ENCODE data around the gene ST6GALNAC5.

The ST6GALNAC5 gene

DNA sequence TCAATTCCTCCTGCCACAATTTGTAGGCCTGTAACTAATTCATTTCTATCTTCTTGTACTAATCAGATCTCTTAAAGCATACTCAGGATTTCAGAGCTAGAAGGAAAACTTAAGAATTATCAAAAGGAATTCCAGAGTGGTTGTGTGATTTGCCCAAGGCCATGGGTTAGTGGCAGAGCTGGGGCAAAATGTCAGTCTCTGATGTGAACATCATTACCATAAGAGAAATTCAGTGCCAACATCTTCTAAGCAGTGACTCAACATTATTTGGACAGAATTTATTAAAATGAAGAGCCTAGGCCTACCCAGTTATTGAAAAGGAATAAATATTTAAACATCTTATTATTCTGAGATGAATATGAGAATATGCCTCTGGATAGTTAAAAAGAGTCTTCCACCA is 14.5 kb downstream of the ST6GALNAC5 start:
- TF ChIP-seq ZNF274 (IDR thresholded peaks at IDR 0.05; ENCODE audit: low read depth, low read length): no peak
- no peak overlapping the region for H3K4me3 ChIP-seq (ENCODE audit: low read length)

DNA sequence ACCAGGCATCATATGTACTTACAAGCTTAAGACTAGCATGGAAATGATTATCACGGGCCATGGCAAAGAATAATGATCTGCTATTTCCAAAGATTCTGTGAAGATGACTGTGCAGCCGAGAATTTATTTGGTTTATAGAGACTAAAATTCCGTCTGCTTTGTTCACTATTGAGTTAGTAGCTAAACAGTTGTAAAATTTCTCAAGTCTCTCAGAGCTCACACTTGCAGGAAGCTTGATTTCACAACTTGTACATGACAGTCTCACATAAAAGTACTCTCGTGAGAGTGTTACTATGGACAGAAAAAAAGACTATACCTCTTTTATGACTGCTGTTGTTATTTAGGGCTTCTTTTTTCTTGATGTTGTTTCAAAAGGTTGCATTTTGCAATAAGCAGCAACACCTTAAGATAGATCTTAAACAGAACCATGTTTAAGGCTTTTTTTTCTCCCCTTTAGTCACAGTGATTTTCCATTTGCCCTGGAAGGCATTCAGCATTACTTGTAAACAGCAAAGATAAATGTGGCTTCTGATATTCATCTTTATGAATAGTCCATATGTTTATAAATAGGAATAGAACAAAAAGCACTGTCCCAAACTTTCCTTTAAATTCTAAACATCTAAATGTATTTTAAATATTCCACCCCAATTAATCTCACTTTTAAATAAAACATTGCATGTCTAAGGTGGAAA is 24.8 kb downstream of the ST6GALNAC5 start:
- no peak for TF ChIP-seq ZNF274 (IDR thresholded peaks at IDR 0.05; ENCODE audit: low read depth, low read length)
- H3K4me3 ChIP-seq (ENCODE audit: low read length): no peak overlapping the region

DNA sequence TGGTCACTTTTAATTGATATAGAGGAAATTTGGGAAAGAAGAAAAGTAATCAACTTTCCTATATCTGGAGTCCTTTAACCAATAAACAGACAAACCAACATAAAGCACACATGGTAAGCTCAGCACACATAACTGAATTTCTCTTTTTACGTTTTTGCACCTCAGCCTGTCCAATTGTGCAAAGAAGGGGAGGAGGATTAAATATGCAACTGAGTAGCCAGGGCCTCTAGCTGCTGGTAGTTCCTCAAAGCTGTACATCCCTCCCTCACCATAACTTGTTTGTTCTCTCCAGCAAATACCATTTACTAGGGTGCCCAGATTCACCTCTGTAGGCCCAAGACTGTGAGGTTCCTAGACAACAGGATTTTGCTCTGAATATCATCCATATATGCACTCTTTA is 25.4 kb downstream of the ST6GALNAC5 start:
- TF ChIP-seq ZNF274 (IDR thresholded peaks at IDR 0.05; ENCODE audit: low read depth, low read length): no peak
- H3K4me3 ChIP-seq (ENCODE audit: low read length): no peak overlapping the region

DNA sequence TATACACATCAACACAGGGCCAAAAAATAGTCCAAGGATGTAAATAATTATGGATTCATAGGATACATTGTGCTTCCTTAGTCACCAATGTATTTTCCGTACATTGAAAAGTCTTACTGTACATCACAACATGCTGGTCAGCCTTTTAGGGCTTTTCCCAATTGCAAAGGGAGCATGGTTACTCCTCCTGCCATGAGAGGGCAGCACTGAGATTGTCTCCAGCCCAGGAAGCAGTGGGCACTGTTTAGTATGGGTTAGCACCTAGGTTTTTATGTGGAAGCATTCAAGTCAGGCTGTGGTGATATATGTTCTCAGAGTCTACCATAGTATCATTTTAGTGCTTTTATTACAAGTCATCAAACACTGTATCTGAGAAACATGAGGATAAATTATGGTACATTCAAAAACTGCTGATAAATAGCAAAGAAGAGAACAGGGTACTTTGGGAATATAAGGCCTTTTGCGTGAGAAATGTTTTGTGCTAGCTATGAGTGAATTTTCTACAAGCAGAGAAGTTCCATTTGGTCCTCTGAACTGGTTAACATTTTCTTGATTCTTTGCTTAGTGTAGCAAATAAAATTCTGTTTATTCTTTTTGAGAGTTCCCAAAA is 34.0 kb downstream of the ST6GALNAC5 start:
- no peak overlapping the region for H3K4me3 ChIP-seq (ENCODE audit: low read length)
- no peak for TF ChIP-seq ZNF274 (IDR thresholded peaks at IDR 0.05; ENCODE audit: low read depth, low read length)

DNA sequence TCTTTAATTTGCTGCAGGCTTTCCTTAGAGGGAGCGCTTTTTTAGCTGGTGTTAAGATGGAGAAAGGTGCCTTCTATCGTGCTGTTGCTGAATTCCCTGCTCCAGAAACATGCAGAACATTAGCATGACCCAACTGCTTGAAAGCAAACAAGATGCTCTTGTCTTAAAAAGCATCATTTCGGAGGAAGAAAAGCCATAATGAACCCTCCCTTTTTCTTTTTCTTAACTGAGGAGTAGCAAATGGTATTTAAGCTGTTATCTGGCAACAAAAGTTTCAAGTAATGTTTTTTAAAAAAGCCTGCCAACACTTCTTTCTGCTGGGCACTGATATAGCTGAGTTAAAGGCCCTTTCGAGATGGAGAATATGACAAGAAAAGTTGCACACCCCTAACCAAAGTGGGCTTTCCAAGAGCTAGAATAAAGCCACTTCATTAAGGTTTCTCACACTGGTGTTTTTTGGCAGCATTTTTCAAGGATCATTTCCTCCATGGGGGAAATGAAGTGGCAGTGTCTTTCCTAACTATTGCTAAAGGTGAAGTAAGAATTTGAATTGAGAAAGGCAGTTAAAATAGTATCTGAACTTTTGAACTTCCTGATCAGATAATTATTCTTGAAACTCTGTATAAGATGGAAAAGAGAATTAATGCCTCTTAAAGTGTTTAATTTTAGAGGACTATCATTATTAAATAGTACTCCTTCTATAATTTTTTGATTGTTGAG is 38.8 kb downstream of the ST6GALNAC5 start:
- no peak for TF ChIP-seq ZNF274 (IDR thresholded peaks at IDR 0.05; ENCODE audit: low read depth, low read length)
- H3K4me3 ChIP-seq (ENCODE audit: low read length): no peak overlapping the region

DNA sequence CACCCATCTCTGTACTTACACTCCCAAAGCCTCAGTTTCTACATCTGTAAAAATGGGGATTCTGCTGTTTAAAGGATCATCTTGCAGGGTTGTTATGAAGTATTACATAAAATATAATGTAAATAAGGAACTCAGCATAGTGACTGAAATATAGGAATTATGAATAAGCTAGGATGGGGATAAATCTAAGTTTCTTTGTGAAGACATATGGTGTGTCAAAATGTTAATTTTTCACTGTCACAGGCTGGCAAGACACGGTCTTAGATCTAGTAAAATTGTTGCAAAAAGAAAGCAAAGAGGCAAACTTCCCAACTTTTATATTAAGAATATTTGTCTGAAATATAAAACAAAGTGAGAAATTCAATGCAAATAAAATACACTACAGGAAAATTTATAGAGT is 42.0 kb downstream of the ST6GALNAC5 start:
- H3K4me3 ChIP-seq (ENCODE audit: low read length): no peak overlapping the region
- no peak for TF ChIP-seq ZNF274 (IDR thresholded peaks at IDR 0.05; ENCODE audit: low read depth, low read length)

DNA sequence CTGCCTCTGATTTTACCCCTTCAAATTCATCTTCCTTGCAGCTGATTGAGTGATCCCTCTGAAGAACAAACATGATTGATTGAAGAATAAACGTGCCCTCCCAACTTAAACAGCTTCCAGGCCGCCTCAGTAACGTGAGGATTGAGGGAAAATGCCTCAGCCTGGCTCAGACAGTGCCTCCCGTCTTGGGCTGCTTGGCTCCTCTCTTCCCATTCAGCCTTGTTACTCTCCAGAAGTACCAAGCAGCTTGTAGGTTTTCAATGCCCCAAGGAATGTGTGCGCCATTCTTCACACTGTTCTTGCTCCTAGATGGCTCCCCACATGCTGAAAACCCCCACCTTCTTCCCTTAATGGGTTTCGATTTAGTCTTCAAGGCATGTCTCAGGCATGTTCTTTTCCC is 51.8 kb downstream of the ST6GALNAC5 start:
- no peak overlapping the region for H3K4me3 ChIP-seq (ENCODE audit: low read length)
- TF ChIP-seq ZNF274 (IDR thresholded peaks at IDR 0.05; ENCODE audit: low read depth, low read length): no peak

DNA sequence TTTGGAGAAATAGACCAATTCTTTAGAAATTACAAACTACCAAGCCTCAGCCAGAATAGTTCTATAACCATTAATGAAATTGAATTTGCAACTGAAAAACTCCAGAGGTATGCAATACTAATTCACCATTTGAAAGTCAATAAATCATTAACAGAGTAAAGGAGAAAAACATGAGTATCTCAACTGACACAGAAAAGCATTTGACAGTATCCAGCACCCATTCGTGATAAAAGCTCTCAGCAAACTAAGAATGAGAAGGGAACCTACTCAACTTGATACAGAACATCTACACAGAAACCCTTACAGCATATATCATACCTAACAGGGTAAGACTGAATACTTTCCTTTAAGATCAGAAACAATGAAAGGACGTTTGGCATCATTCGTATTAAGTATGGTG is 54.3 kb downstream of the ST6GALNAC5 start:
- no peak for TF ChIP-seq ZNF274 (IDR thresholded peaks at IDR 0.05; ENCODE audit: low read depth, low read length)

DNA sequence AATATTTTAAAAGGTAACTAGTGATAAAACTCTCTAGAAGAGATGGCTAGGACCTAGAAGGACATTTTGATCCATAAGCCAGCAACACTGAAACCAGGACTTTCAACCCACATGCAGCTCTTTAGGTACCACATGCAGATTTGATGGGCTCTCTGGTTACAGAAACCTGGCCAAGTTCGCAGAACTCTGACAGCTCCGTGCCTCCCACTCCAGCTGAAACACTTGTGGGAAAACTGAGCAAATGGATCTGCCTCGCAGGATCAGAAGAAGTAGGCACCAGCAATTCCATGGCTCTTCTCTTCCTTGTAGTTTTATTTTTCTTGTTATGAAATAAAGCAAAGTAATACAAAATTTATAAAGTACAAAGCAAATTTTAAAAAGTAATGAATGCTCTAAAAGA is 58.5 kb downstream of the ST6GALNAC5 start:
- no peak overlapping the region for H3K4me3 ChIP-seq (ENCODE audit: low read length)
- no peak for TF ChIP-seq ZNF274 (IDR thresholded peaks at IDR 0.05; ENCODE audit: low read depth, low read length)

More for the DNA sequence above, 54.3 kb downstream of the ST6GALNAC5 start:
- H3K4me3 ChIP-seq (ENCODE audit: low read length): no peak overlapping the region

DNA sequence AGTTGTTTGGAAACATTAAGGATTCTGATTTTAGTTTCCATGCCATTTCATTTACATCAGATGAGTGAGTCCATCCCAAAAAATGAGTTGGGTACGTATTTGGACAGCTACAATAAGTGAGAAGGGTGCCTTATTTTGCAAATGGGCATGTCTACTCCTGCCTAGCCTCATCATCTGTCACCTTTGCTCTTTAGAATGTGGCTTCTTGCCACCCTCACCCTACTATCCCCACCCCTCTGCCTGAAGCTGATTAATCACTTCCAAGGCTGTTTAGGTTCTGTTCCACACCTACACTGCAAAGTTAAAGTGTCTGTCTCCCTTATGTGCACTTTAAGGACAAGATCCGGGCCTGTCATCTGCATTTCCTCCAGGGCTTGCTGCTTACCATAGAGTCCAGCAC is 61.2 kb downstream of the ST6GALNAC5 start:
- no peak for TF ChIP-seq ZNF274 (IDR thresholded peaks at IDR 0.05; ENCODE audit: low read depth, low read length)
- no peak overlapping the region for H3K4me3 ChIP-seq (ENCODE audit: low read length)

DNA sequence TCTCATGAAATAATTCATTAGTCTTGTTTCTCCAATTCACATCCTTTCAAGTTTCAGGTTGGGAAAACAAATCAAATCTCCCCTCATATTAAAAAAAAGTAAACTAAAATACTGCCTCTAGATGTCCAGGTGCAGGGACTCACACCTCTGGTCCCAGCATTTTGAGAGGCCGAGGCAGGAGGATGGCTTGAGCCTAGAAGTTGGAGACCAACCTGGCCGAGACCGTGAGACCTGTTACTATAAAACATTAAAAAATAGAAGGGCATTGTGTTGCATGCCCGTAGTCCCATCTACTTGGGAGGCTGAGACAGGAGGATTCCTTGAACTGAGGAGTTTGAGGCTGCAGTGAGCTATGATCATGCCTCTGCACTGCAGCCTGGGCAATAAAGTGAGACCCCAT is 61.9 kb downstream of the ST6GALNAC5 start:
- no peak overlapping the region for H3K4me3 ChIP-seq (ENCODE audit: low read length)
- no peak for TF ChIP-seq ZNF274 (IDR thresholded peaks at IDR 0.05; ENCODE audit: low read depth, low read length)

DNA sequence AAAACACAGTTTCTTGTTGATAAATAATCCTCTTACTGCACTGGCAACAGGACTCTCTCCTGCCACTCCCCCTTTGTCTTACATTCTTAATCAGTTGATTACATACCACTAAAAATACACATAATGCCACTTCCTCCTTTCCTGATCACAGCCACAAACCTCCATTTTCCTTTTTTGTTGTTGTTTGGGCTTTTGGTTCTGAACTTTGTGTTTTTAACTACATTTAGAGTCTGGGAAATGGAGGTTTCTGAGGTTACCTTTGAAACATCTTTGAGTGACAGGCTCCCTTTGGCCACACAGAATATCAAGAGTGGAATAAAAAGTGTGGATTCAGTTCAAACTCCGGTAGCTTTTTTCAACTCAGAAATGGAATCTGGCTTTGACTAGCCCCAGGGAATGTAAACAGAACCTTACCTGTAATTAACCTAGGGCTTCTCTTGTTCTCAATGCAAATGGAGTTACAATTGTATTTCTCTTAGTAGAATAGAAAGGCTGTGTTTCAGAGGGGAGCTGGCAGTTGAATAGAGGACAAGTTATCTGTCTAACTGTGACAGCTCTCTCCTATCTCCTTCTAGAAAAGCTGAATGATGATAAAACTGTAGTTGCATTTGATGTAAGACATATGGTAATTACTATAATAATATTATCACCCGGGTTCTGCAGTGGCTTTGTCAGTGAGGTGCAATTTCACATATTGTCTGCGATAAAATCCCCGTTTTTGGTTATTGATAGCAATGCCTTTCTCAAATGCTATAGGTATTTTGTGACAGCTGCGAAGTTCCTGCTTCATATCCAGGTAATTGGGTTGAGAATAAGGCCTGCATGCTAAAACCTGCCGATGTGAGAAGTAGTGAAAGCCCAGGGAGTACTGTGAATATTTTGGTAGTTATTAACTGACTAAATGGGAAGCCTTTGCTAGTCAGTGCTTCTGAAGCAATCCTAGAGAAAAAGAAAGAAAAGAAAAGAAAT is 66.9 kb downstream of the ST6GALNAC5 start:
- TF ChIP-seq ZNF274 (IDR thresholded peaks at IDR 0.05; ENCODE audit: low read depth, low read length): no peak
- H3K4me3 ChIP-seq (ENCODE audit: low read length): no peak overlapping the region

DNA sequence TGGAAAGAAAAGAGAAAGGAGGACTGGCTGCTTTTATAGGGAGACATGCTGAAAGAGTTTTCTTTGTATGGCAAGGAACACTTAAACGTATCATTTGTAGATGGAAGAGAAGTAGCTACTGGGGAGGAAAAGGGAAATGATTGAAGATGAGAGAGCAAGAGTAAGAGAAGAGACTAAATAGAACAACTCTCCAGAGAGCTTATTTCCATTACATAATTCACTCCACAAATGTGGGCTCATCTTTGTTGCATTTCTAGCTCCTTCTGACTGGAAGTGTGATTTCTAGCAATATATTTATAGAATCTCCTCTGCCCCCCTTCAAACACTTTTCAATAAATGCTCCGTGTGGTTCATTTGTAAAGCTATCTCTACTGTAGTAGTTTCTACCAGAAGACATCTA is 71.0 kb downstream of the ST6GALNAC5 start:
- H3K4me3 ChIP-seq (ENCODE audit: low read length): no peak overlapping the region
- TF ChIP-seq ZNF274 (IDR thresholded peaks at IDR 0.05; ENCODE audit: low read depth, low read length): no peak
